Activated T-cell treated with anti-CD3 and anti-CD28 coated beads, Interleukin-2, amount 50 U/mL, for 24 hours (primary cell): ENCODE results near the gene SYDE1.

Source experiments
- DNase-seq: peaks from one replicate; pipeline ENCODE4 v3.0.0-alpha.2; 2020
- H3K27ac Mint-ChIP-seq: 2 replicates; pipeline ENCODE4 v1.8.0; 2020; ENCODE audit warnings: mild to moderate bottlenecking, mixed read lengths
- H3K27me3 Mint-ChIP-seq: 2 replicates; pipeline ENCODE4 v1.8.0; 2020; ENCODE audit warnings: mixed read lengths
- H3K36me3 Mint-ChIP-seq: 2 replicates; pipeline ENCODE4 v1.8.0; 2020; ENCODE audit warnings: low read depth, mixed read lengths
- H3K4me1 Mint-ChIP-seq: 2 replicates; pipeline ENCODE4 v1.8.0; 2020; ENCODE audit warnings: low read depth, mixed read lengths
- H3K4me3 Mint-ChIP-seq: 2 replicates; pipeline ENCODE4 v1.8.0; 2020; ENCODE audit warnings: mild to moderate bottlenecking, moderate library complexity, mixed read lengths
- H3K9me3 Mint-ChIP-seq: 2 replicates; pipeline ENCODE4 v1.8.0; 2020; ENCODE audit warnings: mixed read lengths

Gene SYDE1

DNA sequence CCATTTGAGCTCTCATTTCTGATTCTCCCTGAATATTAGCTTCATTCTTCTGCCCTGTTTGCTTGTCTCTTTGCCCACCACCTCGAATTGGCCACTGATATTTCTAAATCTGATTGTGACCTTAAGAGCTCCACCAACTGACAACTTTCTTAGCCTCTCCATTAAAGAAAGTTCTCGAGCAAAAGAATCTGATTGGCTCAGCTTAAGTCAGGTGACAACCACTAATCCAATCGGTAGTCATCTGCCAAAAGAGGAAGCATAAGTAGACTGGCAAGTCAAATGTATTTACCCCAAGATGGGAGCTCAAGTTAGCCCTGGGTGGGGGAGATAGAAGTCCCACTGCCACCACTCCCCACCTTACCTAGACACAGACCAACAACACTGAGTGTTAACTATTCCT lies 52.0 kb downstream of the SYDE1 start:
- Mint-ChIP-seq H3K36me3 (no peaks in the 10 kb centered on the region), H3K27ac (no peak overlapping the region), H3K4me3 (no peak overlapping the region), H3K4me1 (no peaks in the 10 kb centered on the region), H3K27me3 (no peaks in the 10 kb centered on the region), H3K9me3 (no peaks in the 10 kb centered on the region)
- no peak for DNase-seq

DNA sequence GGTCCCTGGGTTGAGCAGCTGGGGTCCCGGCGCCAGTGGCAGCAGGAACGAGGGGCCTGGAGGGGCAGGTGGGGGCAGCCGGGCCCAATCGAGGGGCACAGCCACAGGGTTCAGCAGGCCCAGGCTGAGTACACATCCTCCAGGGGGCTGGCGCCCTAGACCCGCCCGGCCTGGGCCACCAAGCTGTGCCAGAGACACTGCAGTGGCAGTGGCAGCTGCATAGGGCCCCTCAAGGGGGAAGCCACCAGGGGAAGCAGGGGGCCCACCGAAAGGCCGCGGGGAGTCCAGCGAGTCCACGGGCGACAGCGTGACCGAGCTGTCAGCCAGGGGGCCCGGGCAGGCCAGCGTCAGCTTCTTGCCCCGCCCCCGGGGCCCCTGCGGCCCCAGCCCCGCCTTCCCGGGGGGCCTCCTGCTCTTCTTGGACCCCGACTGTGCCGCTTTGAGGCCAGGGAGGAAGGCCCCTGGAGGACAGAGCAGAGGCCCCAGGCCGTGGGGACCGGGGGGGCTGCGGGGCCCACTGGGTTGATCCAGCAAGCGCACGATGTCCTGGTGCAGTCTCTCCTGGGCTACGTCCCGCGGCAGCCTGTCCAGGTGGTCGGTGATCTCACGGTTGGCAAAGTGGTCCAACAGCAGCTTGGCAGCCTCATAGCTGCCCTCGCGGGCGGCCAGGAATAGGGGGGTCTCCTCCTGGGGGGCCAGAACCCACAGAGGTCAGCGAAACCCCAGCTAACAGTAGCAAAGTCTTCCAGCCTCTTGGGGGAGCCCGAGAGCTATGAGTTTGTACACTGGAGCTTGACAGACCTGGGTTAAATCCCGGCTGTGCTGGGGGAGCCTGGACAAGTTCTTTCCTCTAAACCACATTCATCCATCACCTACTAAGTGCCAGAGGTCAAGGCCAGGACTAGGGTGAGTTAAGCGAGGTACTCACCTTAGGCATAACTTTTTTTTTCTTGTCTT lies 54.1 kb downstream of the SYDE1 start:
- Mint-ChIP-seq H3K4me1 (no peaks in the 10 kb centered on the region), H3K27me3 (no peaks in the 10 kb centered on the region), H3K27ac (no peak overlapping the region), H3K4me3 (no peak overlapping the region), H3K36me3 (no peaks in the 10 kb centered on the region), H3K9me3 (peaks cover 12% of the 10 kb centered on the region)
- no peak for DNase-seq
